NCI-H524 treated with DMSO at 0.1 percent for 48 hours (cell line): ENCODE results near the gene OR2T29.
"Not testable (repeated sequence)": the region's sequence is repeated elsewhere in the genome, so short reads cannot be mapped to it uniquely, and the experiment has no call there.

Experiments used
- DNase-seq: peaks from one replicate; lab custom pipeline; 2025; lab: John Stamatoyannopoulos, UW

The OR2T29 gene

DNA sequence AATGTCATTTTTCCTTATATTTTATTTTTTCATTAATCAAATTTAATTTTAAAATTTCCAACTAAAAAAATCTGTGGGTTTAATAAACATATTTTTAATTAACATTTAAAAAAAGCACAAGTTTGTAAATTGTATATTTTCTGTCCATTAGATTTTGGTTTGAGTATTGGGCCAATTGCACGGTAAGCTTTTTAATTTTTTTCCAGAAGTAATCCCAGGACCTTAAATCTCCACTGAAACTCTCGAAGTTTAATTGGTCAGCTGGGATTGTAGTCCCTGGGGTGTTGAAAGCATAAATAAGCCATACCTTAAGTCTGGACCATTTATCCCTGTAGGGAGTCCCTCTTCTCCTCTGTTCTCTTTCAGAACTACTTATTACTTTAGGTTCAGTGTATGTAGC is 54.8 kb downstream of the OR2T29 start, which contains the start of gene OR2G6:
Gene OR2G6, plus strand, starts transcription at position 301 of the 400 bp plus-strand sequence. CDS start 13,574 bp downstream, outside the sequence.
- DNase-seq: not testable (repeated sequence)
